Measurements from ENCODE around the gene REPIN1. TPM values are rescaled to one million over a fixed set of nuclear protein-coding genes. Genes with fewer than 3 reads are reported as not detected.

The REPIN1 gene
- total RNA-seq, 1 donor from 2014 or later, result 49.4 TPM

DNA sequence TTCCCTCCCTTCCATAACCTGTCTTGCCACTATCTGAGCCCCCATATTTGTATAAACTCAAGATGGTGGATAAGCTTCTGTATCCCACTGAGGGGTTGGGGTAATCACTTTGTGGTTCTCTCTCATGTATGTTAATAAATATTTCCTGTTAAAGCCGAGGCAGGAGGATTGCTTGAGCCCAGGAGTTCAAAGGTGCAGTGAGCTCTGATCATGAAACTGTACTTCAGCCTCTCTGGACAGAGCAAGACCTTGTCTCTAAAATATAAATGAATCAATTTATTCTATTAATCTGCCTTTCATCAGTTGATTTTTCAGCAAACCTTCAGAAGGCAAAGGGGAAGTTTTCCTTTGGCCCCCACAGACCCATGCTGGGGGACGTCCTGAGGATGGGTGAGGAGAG is 25.4 kb upstream of the REPIN1 start:
- no peak for DNase-seq (ENCODE audit: extremely low spot score in 2 of 2)
- Histone ChIP-seq H3K27me3 (no peaks in the 10 kb centered on the region), H3K27ac (no peak overlapping the region), H3K36me3 (no peaks in the 10 kb centered on the region), H3K9me3 (no peaks in the 10 kb centered on the region), H3K4me3 (no peak overlapping the region), H3K4me1 (peaks cover 32% of the 10 kb centered on the region)
- intact Hi-C loops (cut with DNase I), result no loop called here
- TF ChIP-seq POLR2AphosphoS5 (IDR thresholded peaks at IDR 0.05; ENCODE audit: insufficient read depth in 1 of 2, low read depth in 1 of 2), result no peak
- no peak for TF ChIP-seq POLR2A (IDR thresholded peaks at IDR 0.05)

DNA sequence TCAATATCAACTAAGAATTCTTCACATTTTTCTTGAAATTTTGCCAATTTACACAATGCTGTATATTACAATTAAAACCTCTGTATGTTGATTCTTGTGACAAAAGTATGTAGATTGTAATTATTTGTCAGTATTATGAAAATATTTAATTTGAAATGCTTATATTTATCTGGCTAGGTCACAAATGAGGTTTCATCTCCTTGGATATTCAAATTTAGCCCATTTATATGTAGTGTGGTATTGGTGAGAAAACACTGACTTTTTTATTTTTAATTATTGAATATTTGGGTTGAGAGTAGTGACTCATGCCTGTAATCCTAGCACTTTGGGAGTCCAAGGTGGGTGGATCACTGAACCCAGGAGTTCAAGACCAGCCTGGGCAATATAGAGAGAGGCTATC is 24.3 kb upstream of the REPIN1 start:
- Histone ChIP-seq H3K4me1 (peaks cover 22% of the 10 kb centered on the region), H3K4me3 (no peak overlapping the region), H3K27ac (no peak overlapping the region), H3K27me3 (no peaks in the 10 kb centered on the region), H3K36me3 (no peaks in the 10 kb centered on the region), H3K9me3 (no peaks in the 10 kb centered on the region)
- no peak for DNase-seq (ENCODE audit: extremely low spot score in 2 of 2)
- intact Hi-C loops (cut with DNase I), result no loop called here
- TF ChIP-seq POLR2AphosphoS5 (IDR thresholded peaks at IDR 0.05; ENCODE audit: insufficient read depth in 1 of 2, low read depth in 1 of 2) (no peak), POLR2A (IDR thresholded peaks at IDR 0.05) (no peak)
- TF ChIP-seq, protein P1, sequence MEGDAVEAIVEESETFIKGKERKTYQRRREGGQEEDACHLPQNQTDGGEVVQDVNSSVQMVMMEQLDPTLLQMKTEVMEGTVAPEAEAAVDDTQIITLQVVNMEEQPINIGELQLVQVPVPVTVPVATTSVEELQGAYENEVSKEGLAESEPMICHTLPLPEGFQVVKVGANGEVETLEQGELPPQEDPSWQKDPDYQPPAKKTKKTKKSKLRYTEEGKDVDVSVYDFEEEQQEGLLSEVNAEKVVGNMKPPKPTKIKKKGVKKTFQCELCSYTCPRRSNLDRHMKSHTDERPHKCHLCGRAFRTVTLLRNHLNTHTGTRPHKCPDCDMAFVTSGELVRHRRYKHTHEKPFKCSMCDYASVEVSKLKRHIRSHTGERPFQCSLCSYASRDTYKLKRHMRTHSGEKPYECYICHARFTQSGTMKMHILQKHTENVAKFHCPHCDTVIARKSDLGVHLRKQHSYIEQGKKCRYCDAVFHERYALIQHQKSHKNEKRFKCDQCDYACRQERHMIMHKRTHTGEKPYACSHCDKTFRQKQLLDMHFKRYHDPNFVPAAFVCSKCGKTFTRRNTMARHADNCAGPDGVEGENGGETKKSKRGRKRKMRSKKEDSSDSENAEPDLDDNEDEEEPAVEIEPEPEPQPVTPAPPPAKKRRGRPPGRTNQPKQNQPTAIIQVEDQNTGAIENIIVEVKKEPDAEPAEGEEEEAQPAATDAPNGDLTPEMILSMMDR (IDR thresholded peaks at IDR 0.05), result no peak

DNA sequence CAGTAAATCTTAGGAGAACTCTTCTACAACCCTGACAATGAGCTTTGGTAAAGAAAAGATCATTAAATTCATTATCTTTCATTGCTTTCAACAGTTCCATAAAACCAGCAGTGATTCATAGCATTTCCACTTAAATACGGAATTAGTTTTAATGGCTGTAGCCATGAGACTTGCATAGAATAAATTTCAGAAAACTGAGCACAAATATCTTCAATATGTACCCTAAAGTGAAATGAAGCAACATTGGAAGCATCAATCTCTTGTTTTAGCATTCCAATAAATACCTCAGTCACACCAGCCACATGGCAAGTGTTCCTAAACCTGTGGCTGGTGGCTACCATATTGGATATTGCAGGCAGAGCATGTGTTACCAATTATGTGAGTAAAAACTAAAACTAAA is 23.6 kb upstream of the REPIN1 start:
- DNase-seq (ENCODE audit: extremely low spot score in 2 of 2), result no peak
- TF ChIP-seq POLR2AphosphoS5 (IDR thresholded peaks at IDR 0.05; ENCODE audit: insufficient read depth in 1 of 2, low read depth in 1 of 2) (no peak), POLR2A (IDR thresholded peaks at IDR 0.05) (no peak)
- TF ChIP-seq, protein P1 (IDR thresholded peaks at IDR 0.05), result no peak

DNA sequence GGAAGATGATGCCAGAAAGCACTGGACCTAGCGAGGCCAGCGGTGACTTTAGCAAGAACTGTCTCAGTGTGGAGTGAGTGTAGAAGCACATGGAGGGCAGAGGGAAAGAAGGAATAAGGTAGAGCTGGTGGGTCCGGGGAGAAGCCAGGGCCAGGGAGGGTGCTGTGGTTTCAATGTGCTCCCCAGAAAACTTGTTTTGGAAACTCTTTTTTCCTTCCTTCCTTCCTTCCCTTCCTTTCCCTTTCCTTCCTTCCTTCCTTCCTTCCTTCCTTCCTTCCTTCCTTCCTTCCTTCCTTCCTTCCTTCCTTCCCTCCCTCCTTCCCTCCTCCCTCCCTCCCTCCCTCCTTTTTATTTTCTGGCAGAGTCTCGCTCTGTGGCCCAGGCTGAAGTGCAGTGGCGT is 21.7 kb upstream of the REPIN1 start:
- Histone ChIP-seq H3K4me1 (no peaks in the 10 kb centered on the region), H3K9me3 (no peaks in the 10 kb centered on the region), H3K36me3 (no peaks in the 10 kb centered on the region), H3K27ac (no peak overlapping the region), H3K27me3 (no peaks in the 10 kb centered on the region), H3K4me3 (no peak overlapping the region)
- TF ChIP-seq, protein P1 (IDR thresholded peaks at IDR 0.05), result no peak
- TF ChIP-seq POLR2A (IDR thresholded peaks at IDR 0.05) (no peak), POLR2AphosphoS5 (IDR thresholded peaks at IDR 0.05; ENCODE audit: insufficient read depth in 1 of 2, low read depth in 1 of 2) (no peak)
- intact Hi-C loops (cut with DNase I), result no loop called here
- DNase-seq (ENCODE audit: extremely low spot score in 2 of 2), result no peak

More for the DNA sequence above, 23.6 kb upstream of the REPIN1 start:
- no peaks in the 10 kb centered on the region for H3K9me3 ChIP-seq
- H3K4me3 ChIP-seq, result no peak overlapping the region
- no peak overlapping the region for H3K27ac ChIP-seq
- peaks cover 14% of the 10 kb centered on the region for H3K4me1 ChIP-seq
- H3K36me3 ChIP-seq, result no peaks in the 10 kb centered on the region
- no peaks in the 10 kb centered on the region for H3K27me3 ChIP-seq
- intact Hi-C loops (cut with DNase I), result no loop called here

DNA sequence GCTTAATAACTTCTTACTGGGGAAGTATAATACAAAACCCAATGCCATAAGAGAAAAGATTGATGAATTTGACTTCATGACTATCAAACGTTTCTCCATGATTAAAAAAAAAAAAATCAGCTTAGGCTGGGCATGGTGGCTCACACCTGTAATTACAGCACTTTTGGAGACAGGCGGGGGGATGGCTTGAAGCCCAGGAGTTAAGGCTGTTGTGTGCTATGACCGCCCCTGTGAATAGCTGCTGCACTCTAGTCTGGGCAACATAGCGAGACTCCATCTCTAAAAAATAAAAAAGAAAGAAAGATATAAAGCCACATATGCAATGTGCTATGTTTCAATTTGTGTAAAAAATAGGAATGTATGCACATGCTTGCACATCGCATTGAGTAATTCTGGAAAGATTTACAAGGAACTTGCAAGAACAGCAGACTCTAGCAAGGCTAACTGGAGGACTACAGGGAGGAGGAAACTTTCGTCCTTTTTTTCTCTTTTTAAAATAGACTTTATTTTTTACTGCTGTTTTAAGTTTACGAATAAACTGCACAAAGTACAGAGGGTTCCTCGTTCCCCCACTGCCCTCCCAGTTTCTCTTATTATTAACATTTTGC is 16.9 kb upstream of the REPIN1 start:
- TF ChIP-seq POLR2AphosphoS5 (IDR thresholded peaks at IDR 0.05; ENCODE audit: insufficient read depth in 1 of 2, low read depth in 1 of 2) (no peak), POLR2A (IDR thresholded peaks at IDR 0.05) (no peak)
- TF ChIP-seq, protein P1 (IDR thresholded peaks at IDR 0.05), result no peak
- Histone ChIP-seq H3K27ac (peak overlapping the region; percentile 22), H3K4me1 (no peaks in the 10 kb centered on the region), H3K27me3 (no peaks in the 10 kb centered on the region), H3K9me3 (no peaks in the 10 kb centered on the region), H3K36me3 (no peaks in the 10 kb centered on the region), H3K4me3 (no peak overlapping the region)
- intact Hi-C loops (cut with DNase I), result loop anchor here (5.0 kb wide), 1 partner anchor 496 kb away; no protein-coding TSS in a partner anchor
- DNase-seq (ENCODE audit: extremely low spot score in 2 of 2), result no peak
